GM19468 (cell line): Measurements from ENCODE around the gene KCNIP4.

Source experiments
- ATAC-seq: cut with Tn5 transposase; IDR thresholded peaks from one replicate; pipeline ENCODE4 v1.9.1; 2021; ENCODE audit warnings: mild to moderate bottlenecking, moderate library complexity, moderate number of reproducible peaks; ENCODE audit not compliant: unreplicated experiment; ENCODE audit errors: extremely low read depth

Gene KCNIP4

GRCh38 chr4:21032089-21032645, 916.4 kb downstream of the KCNIP4 start:
- ATAC-seq: no peak

GRCh38 chr4:21018817-21019216, 929.8 kb downstream of the KCNIP4 start:
- no peak for ATAC-seq

GRCh38 chr4:21013501-21013900, 935.1 kb downstream of the KCNIP4 start:
- ATAC-seq: no peak

- no peak for ATAC-seq
Observed at GRCh38 chr4:21012851-21013331, 935.7 kb downstream of the KCNIP4 start.

- ATAC-seq: no peak
Observed at GRCh38 chr4:21011106-21011505, 937.5 kb downstream of the KCNIP4 start.

GRCh38 chr4:21009956-21010355, 938.6 kb downstream of the KCNIP4 start:
- no peak for ATAC-seq

GRCh38 chr4:21005647-21006046, 942.9 kb downstream of the KCNIP4 start:
- no peak for ATAC-seq

- no peak for ATAC-seq
Observed at GRCh38 chr4:21002976-21003375, 945.6 kb downstream of the KCNIP4 start.

- no peak for ATAC-seq
Observed at GRCh38 chr4:21002286-21002685, 946.3 kb downstream of the KCNIP4 start.

- ATAC-seq: no peak
Observed at GRCh38 chr4:21001490-21001889, 947.1 kb downstream of the KCNIP4 start.

GRCh38 chr4:20997886-20998285, 950.7 kb downstream of the KCNIP4 start:
- no peak for ATAC-seq

- ATAC-seq: no peak
Observed at GRCh38 chr4:20995610-20996009, 953.0 kb downstream of the KCNIP4 start.

GRCh38 chr4:20995015-20995414, 953.6 kb downstream of the KCNIP4 start:
- ATAC-seq: no peak

GRCh38 chr4:20992002-20992401, 956.6 kb downstream of the KCNIP4 start:
- ATAC-seq: no peak

- ATAC-seq: no peak
Observed at GRCh38 chr4:20987191-20987590, 961.4 kb downstream of the KCNIP4 start.

- no peak for ATAC-seq
Observed at GRCh38 chr4:20984576-20984836, 964.1 kb downstream of the KCNIP4 start.

GRCh38 chr4:20983763-20984575, 964.6 kb downstream of the KCNIP4 start:
- ATAC-seq: no peak

GRCh38 chr4:20982544-20982943, 966.0 kb downstream of the KCNIP4 start:
- ATAC-seq: no peak

- no peak for ATAC-seq
Observed at GRCh38 chr4:20960291-20960690, 988.3 kb downstream of the KCNIP4 start.

- no peak for ATAC-seq
Observed at GRCh38 chr4:20954541-20954940, 994.0 kb downstream of the KCNIP4 start.

GRCh38 chr4:20944961-20945360, 1003.6 kb downstream of the KCNIP4 start:
- ATAC-seq: no peak

- no peak for ATAC-seq
Observed at GRCh38 chr4:20944451-20944850, 1004.1 kb downstream of the KCNIP4 start.
